ENCODE measurements around the gene SETD3. TPM values are rescaled to one million over a fixed set of nuclear protein-coding genes. Genes with fewer than 3 reads are reported as not detected.

SETD3 gene
- total RNA-seq, 1 donor from 2014 or later = 54.2 TPM

DNA sequence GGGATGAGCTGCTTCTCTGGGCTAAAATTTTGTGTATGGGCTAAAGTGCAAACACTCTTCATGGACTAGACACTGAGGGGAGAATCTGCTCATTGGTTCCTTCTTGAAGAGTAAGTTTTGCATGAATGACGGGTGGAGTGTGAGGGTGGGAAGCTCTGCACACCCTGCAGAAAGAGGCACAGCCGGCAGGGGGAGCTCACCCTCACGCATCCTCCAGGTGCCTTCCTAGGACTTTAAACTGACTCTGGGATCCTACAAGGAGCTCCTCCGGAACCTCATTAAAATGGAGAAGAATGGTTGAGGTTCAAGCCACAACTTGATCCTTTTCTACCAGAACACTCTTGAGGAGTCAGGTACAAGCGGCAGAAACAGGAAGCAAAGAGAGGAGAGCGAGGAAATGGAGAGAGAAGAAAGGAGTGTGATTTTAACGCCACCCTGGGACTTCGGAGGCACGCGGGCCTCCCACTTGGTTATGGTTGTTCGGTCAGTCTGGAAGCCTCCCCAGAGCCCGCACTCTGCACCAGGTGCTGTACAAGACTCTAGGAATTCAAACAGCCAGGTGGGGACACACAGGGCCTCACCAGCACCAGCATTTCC lies 87.5 kb downstream of the SETD3 start:
- Mint-ChIP-seq H3K4me3 (ENCODE audit: unreplicated experiment) (no peak overlapping the region), H3K9me3 (ENCODE audit: low read depth) (no peaks in the 10 kb centered on the region), H3K36me3 (ENCODE audit: low read depth) (peaks cover 15% of the 10 kb centered on the region), H3K4me1 (ENCODE audit: low read depth) (peaks cover 8% of the 10 kb centered on the region), H3K27ac (ENCODE audit: unreplicated experiment) (no peak overlapping the region), H3K27me3 (ENCODE audit: low read depth) (no peaks in the 10 kb centered on the region)
- TF ChIP-seq, protein P1, sequence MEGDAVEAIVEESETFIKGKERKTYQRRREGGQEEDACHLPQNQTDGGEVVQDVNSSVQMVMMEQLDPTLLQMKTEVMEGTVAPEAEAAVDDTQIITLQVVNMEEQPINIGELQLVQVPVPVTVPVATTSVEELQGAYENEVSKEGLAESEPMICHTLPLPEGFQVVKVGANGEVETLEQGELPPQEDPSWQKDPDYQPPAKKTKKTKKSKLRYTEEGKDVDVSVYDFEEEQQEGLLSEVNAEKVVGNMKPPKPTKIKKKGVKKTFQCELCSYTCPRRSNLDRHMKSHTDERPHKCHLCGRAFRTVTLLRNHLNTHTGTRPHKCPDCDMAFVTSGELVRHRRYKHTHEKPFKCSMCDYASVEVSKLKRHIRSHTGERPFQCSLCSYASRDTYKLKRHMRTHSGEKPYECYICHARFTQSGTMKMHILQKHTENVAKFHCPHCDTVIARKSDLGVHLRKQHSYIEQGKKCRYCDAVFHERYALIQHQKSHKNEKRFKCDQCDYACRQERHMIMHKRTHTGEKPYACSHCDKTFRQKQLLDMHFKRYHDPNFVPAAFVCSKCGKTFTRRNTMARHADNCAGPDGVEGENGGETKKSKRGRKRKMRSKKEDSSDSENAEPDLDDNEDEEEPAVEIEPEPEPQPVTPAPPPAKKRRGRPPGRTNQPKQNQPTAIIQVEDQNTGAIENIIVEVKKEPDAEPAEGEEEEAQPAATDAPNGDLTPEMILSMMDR (IDR thresholded peaks at IDR 0.05) = peak; percentile 80
- no peak for DNase-seq (ENCODE audit: low spot score)

DNA sequence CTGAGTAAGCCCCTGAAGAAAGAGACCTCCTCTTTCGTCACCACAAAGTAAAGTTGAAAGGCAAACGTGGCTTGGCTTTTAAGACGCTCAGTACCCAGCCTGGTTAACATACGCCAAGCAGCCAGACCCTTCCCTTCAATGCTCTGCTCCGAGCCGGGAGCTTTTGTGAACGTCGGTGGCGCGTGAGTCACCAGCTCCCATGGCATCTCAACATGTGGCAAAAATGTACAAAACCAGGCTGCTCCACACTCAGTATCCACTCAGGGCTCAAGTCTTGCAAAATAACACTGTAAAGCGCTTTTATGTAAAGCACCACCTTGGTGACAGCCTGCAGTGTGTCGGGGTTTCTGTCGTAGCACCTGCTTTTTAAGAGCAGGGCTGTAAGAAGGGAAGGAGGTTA lies 89.0 kb downstream of the SETD3 start:
- Mint-ChIP-seq H3K36me3 (ENCODE audit: low read depth) (peaks cover 10% of the 10 kb centered on the region), H3K4me1 (ENCODE audit: low read depth) (peaks cover 8% of the 10 kb centered on the region), H3K4me3 (ENCODE audit: unreplicated experiment) (no peak overlapping the region), H3K27ac (ENCODE audit: unreplicated experiment) (no peak overlapping the region), H3K9me3 (ENCODE audit: low read depth) (no peaks in the 10 kb centered on the region), H3K27me3 (ENCODE audit: low read depth) (no peaks in the 10 kb centered on the region)
- DNase-seq (ENCODE audit: low spot score) = no peak
- TF ChIP-seq, protein P1 (IDR thresholded peaks at IDR 0.05) = no peak

DNA sequence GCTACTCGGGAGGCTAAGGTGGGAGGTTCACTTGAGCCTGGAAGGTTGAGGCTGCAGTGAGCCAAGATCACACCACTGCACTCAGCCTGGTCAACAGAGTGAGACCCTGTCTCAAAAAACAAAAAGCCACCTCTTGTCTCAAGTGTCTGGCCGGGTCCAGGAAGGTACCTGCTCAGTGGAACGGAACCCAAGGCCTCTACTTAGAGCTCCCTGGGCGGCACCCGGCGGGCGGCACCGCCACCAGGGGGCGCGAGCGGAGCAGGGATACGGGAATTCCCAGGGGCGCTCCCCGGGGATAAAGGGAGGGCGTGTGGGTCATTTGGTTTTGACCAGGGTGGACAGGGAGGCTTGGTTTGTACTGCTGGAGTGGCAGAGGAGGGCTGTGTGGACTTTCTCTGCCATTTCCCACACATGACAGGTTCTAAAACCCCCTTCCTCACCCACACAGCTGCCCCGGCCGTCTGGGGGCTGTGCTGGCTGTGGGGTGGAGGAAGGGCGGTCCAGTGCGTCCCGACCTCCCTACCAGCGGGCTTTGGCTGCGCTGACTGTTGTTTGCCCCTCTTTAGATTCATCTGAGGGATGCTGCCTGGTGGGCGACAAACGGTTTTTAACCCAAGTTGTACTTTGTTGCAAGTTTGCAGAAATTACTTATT lies 91.4 kb downstream of the SETD3 start:
- Mint-ChIP-seq H3K27ac (ENCODE audit: unreplicated experiment) (no peak overlapping the region), H3K4me1 (ENCODE audit: low read depth) (peaks cover 8% of the 10 kb centered on the region), H3K9me3 (ENCODE audit: low read depth) (peaks cover 11% of the 10 kb centered on the region), H3K36me3 (ENCODE audit: low read depth) (peaks cover 5% of the 10 kb centered on the region), H3K27me3 (ENCODE audit: low read depth) (no peaks in the 10 kb centered on the region), H3K4me3 (ENCODE audit: unreplicated experiment) (no peak overlapping the region)
- TF ChIP-seq, protein P1 (IDR thresholded peaks at IDR 0.05) = peak; percentile 78
- DNase-seq (ENCODE audit: low spot score) = no peak

DNA sequence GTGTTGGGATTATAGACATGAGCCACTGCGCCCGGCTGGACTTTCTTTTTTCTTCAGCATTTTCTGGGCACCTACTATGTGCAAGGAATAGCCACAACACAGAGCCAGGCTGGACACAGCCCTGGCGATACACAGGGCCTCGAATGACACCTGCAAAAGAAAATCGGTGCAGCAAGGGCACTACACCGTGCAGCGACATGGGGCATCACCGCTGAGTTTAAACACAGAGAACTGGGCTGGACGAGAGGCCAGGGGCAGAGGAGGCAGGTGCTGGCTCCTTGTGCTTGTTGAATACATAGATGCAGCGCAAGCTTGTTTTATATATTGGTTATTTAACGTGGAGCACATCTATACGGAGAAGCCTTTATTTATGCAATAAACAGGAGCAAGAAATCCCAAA lies 92.4 kb downstream of the SETD3 start:
- no peak overlapping the region for H3K27ac Mint-ChIP-seq (ENCODE audit: unreplicated experiment)
- peaks cover 14% of the 10 kb centered on the region for H3K4me1 Mint-ChIP-seq (ENCODE audit: low read depth)

DNA sequence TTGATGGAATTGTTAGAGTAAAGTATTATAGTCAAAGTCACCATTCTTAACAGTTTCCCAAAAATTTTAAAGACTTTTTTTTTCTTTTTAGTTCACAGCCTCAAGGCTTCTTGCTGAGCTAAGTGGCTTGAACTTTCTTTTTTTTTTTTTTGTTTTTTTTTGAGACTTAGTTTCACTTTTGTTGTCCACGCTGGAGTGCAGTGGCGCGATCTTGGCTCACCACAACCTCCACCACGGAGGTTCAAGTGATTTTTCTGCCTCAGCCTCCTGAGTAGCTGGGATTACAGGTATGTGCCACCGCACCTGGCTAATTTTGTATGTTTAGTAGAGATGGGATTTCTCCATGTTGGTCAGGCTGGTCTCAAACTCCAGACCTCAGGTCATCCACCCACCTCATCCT lies 92.8 kb downstream of the SETD3 start:
- no peaks in the 10 kb centered on the region for H3K36me3 Mint-ChIP-seq (ENCODE audit: low read depth)
- H3K9me3 Mint-ChIP-seq (ENCODE audit: low read depth) = peaks cover 11% of the 10 kb centered on the region
- no peaks in the 10 kb centered on the region for H3K27me3 Mint-ChIP-seq (ENCODE audit: low read depth)
- H3K4me1 Mint-ChIP-seq (ENCODE audit: low read depth) = peaks cover 16% of the 10 kb centered on the region
- no peak overlapping the region for H3K4me3 Mint-ChIP-seq (ENCODE audit: unreplicated experiment)
- H3K27ac Mint-ChIP-seq (ENCODE audit: unreplicated experiment) = no peak overlapping the region
- TF ChIP-seq, protein P1 (IDR thresholded peaks at IDR 0.05) = no peak
- DNase-seq (ENCODE audit: low spot score) = no peak

More for the DNA sequence above, 92.4 kb downstream of the SETD3 start:
- Mint-ChIP-seq H3K36me3 (ENCODE audit: low read depth) (peaks cover 4% of the 10 kb centered on the region), H3K9me3 (ENCODE audit: low read depth) (peaks cover 11% of the 10 kb centered on the region), H3K27me3 (ENCODE audit: low read depth) (no peaks in the 10 kb centered on the region), H3K4me3 (ENCODE audit: unreplicated experiment) (no peak overlapping the region)
- DNase-seq (ENCODE audit: low spot score) = no peak
- TF ChIP-seq, protein P1 (IDR thresholded peaks at IDR 0.05) = no peak

All from chondrocyte (in vitro differentiated cells).